Activated CD4-positive, alpha-beta T cell treated with anti-CD3 and anti-CD28 coated beads, Interleukin-2, amount 10 ng/mL, durations not matched to agents 7 days and 5 days (primary cell): ENCODE results near the gene DENND11. TPM values are rescaled to one million over a fixed set of nuclear protein-coding genes. Genes with fewer than 3 reads are reported as not detected.
"Not testable (repeated sequence)": the region's sequence is repeated elsewhere in the genome, so short reads cannot be mapped to it uniquely, and the experiment has no call there.

Experiments used
- CTCF ChIA-PET: fragments of 350-600 bp; sonication (Branson Sonifier 250); formaldehyde crosslinking; loops from one replicate; lab custom pipeline; 2021; ENCODE audit warnings: antibody characterized with exemption; lab: Charles Lee
- POLR2A ChIA-PET: fragments of 350-600 bp; sonication (Branson Sonifier 250); formaldehyde crosslinking; loops from one replicate; lab custom pipeline; 2021; ENCODE audit warnings: antibody characterized with exemption; lab: Charles Lee
- DNase-seq: peaks from one replicate; pipeline ENCODE4 v3.0.0-alpha.2; 2020
- H3K27ac Mint-ChIP-seq: one replicate; pipeline ENCODE4 v1.8.0; 2021; ENCODE audit warnings: mild to moderate bottlenecking, moderate library complexity, mixed read lengths
- H3K27me3 Mint-ChIP-seq: one replicate; pipeline ENCODE4 v1.8.0; 2021; ENCODE audit warnings: mixed read lengths
- H3K36me3 Mint-ChIP-seq: one replicate; pipeline ENCODE4 v1.8.0; 2021; ENCODE audit warnings: low read depth, mixed read lengths
- H3K4me1 Mint-ChIP-seq: one replicate; pipeline ENCODE4 v1.8.0; 2021; ENCODE audit warnings: mixed read lengths
- H3K4me3 Mint-ChIP-seq: one replicate; pipeline ENCODE4 v1.8.0; 2021; ENCODE audit warnings: mild to moderate bottlenecking, moderate library complexity, mixed read lengths
- H3K9me3 Mint-ChIP-seq: one replicate; pipeline ENCODE4 v1.8.0; 2021; ENCODE audit warnings: mixed read lengths
- total RNA-seq, 2 experiments: library from RNA; stranded (reverse); gene quantifications; one replicate each; pipeline ENCODE4 v1.2.3, GENCODE V29; 2021

The DENND11 gene
- total RNA-seq, 2 experiments from 2014 or later = 24.0 to 28.9 TPM

GRCh38 chr7:141691961-141692360 is 10.0 kb downstream of the DENND11 start:
- Mint-ChIP-seq H3K4me3 (no peak overlapping the region), H3K27ac (no peak overlapping the region), H3K36me3 (peaks cover 3% of the 10 kb centered on the region), H3K4me1 (peaks cover 3% of the 10 kb centered on the region), H3K9me3 (no peaks in the 10 kb centered on the region), H3K27me3 (no peaks in the 10 kb centered on the region)
- POLR2A ChIA-PET = no interaction called here
- CTCF ChIA-PET = interaction anchor here (1.1 kb wide), 1 partner anchor 9 kb away, joined by 4 read pairs; no protein-coding TSS in a partner anchor
- no peak for DNase-seq

- peaks cover 5% of the 10 kb centered on the region for H3K36me3 Mint-ChIP-seq
- H3K9me3 Mint-ChIP-seq = no peaks in the 10 kb centered on the region
- no peak overlapping the region for H3K4me3 Mint-ChIP-seq
- POLR2A ChIA-PET = no interaction called here
- CTCF ChIA-PET = interaction anchor here (1.1 kb wide), 1 partner anchor 10 kb away, joined by 4 read pairs; no protein-coding TSS in a partner anchor
- peaks cover 5% of the 10 kb centered on the region for H3K4me1 Mint-ChIP-seq
- no peaks in the 10 kb centered on the region for H3K27me3 Mint-ChIP-seq
- no peak overlapping the region for H3K27ac Mint-ChIP-seq
- DNase-seq = no peak
Measured at GRCh38 chr7:141691540-141691939, 10.4 kb downstream of the DENND11 start.

GRCh38 chr7:141689072-141689825 is 12.7 kb downstream of the DENND11 start:
- H3K4me1 Mint-ChIP-seq, DNase-seq, H3K4me3 Mint-ChIP-seq, POLR2A ChIA-PET, H3K27ac Mint-ChIP-seq, H3K9me3 Mint-ChIP-seq, H3K27me3 Mint-ChIP-seq: not testable (repeated sequence)
- H3K36me3 Mint-ChIP-seq = peaks cover 11% of the 10 kb centered on the region
- CTCF ChIA-PET = interaction anchor here (0.8 to 0.9 kb wide), 2 partner anchors 12 to 25 kb away, joined by 3 read pairs; no protein-coding TSS in a partner anchor

- CTCF ChIA-PET = interaction anchor here (0.6 to 1.5 kb wide), 4 partner anchors 13 to 50 kb away, joined by 3 read pairs; partner anchors contain the start of gene SSBP1
- H3K36me3 Mint-ChIP-seq = peaks cover 14% of the 10 kb centered on the region
Measured at GRCh38 chr7:141688043-141688442, 13.9 kb downstream of the DENND11 start.

GRCh38 chr7:141686670-141687069 is 15.3 kb downstream of the DENND11 start:
- no peak overlapping the region for H3K4me3 Mint-ChIP-seq
- no peak for DNase-seq
- POLR2A ChIA-PET = no interaction called here
- no peaks in the 10 kb centered on the region for H3K9me3 Mint-ChIP-seq
- CTCF ChIA-PET = interaction anchor here (0.7 to 2.1 kb wide), 3 partner anchors 13 to 137 kb away, joined by 3 to 8 read pairs (median 4); no protein-coding TSS in a partner anchor
- H3K36me3 Mint-ChIP-seq = peaks cover 23% of the 10 kb centered on the region
- no peaks in the 10 kb centered on the region for H3K27me3 Mint-ChIP-seq
- no peak overlapping the region for H3K27ac Mint-ChIP-seq
- H3K4me1 Mint-ChIP-seq = peaks cover 8% of the 10 kb centered on the region

More at GRCh38 chr7:141688043-141688442, 13.9 kb downstream of the DENND11 start:
- Mint-ChIP-seq H3K9me3 (no peaks in the 10 kb centered on the region), H3K4me1 (peaks cover 8% of the 10 kb centered on the region), H3K27ac (no peak overlapping the region), H3K27me3 (no peaks in the 10 kb centered on the region), H3K4me3 (no peak overlapping the region)
- POLR2A ChIA-PET = no interaction called here
- no peak for DNase-seq

- H3K9me3 Mint-ChIP-seq = no peaks in the 10 kb centered on the region
- no peak overlapping the region for H3K4me3 Mint-ChIP-seq
- no peaks in the 10 kb centered on the region for H3K27me3 Mint-ChIP-seq
- DNase-seq = no peak
- peaks cover 8% of the 10 kb centered on the region for H3K4me1 Mint-ChIP-seq
- ChIA-PET POLR2A (no interaction called here), CTCF (interaction anchor here (0.9 to 2.1 kb wide), 3 partner anchors 14 to 52 kb away, joined by 4 to 8 read pairs (median 4); partner anchors contain the start of gene SSBP1)
- H3K36me3 Mint-ChIP-seq = peaks cover 29% of the 10 kb centered on the region
- no peak overlapping the region for H3K27ac Mint-ChIP-seq
Measured at GRCh38 chr7:141686074-141686473, 15.9 kb downstream of the DENND11 start.

- CTCF ChIA-PET = interaction anchor here (0.6 to 2.1 kb wide), 4 partner anchors 30 to 53 kb away, joined by 3 to 8 read pairs (median 4); partner anchors contain the start of gene SSBP1
- no peak overlapping the region for H3K4me3 Mint-ChIP-seq
- no peak for DNase-seq
- no peaks in the 10 kb centered on the region for H3K27me3 Mint-ChIP-seq
- POLR2A ChIA-PET = no interaction called here
- H3K9me3 Mint-ChIP-seq = no peaks in the 10 kb centered on the region
- H3K4me1 Mint-ChIP-seq = peaks cover 8% of the 10 kb centered on the region
- H3K36me3 Mint-ChIP-seq = peaks cover 33% of the 10 kb centered on the region
- H3K27ac Mint-ChIP-seq = no peak overlapping the region
Measured at GRCh38 chr7:141685285-141686023, 16.5 kb downstream of the DENND11 start.

GRCh38 chr7:141679014-141679413 is 23.0 kb downstream of the DENND11 start:
- Mint-ChIP-seq H3K4me1 (peaks cover 27% of the 10 kb centered on the region), H3K4me3 (no peak overlapping the region), H3K9me3 (no peaks in the 10 kb centered on the region), H3K27me3 (no peaks in the 10 kb centered on the region), H3K36me3 (peaks cover 29% of the 10 kb centered on the region), H3K27ac (no peak overlapping the region)
- CTCF ChIA-PET = interaction anchor here (0.7 to 3.7 kb wide), 4 partner anchors 25 to 107 kb away, joined by 4 to 12 read pairs (median 5); partner anchors contain the start of genes SSBP1 and WEE2
- DNase-seq = no peak
- POLR2A ChIA-PET = no interaction called here

GRCh38 chr7:141676618-141677017 is 25.3 kb downstream of the DENND11 start:
- no peaks in the 10 kb centered on the region for H3K27me3 Mint-ChIP-seq
- H3K9me3 Mint-ChIP-seq = no peaks in the 10 kb centered on the region
- no peak overlapping the region for H3K4me3 Mint-ChIP-seq
- no peak for DNase-seq
- H3K36me3 Mint-ChIP-seq = peaks cover 28% of the 10 kb centered on the region
- ChIA-PET CTCF (no interaction called here), POLR2A (no interaction called here)
- H3K4me1 Mint-ChIP-seq = peaks cover 27% of the 10 kb centered on the region
- H3K27ac Mint-ChIP-seq = no peak overlapping the region

- H3K36me3 Mint-ChIP-seq = peaks cover 26% of the 10 kb centered on the region
- no peak overlapping the region for H3K27ac Mint-ChIP-seq
- H3K27me3 Mint-ChIP-seq = no peaks in the 10 kb centered on the region
- H3K4me1 Mint-ChIP-seq = peaks cover 27% of the 10 kb centered on the region
- DNase-seq = no peak
- no peak overlapping the region for H3K4me3 Mint-ChIP-seq
- no peaks in the 10 kb centered on the region for H3K9me3 Mint-ChIP-seq
- POLR2A ChIA-PET = no interaction called here
- CTCF ChIA-PET = interaction anchor here (0.7 to 1.2 kb wide), 3 partner anchors 12 to 21 kb away, joined by 3 to 7 read pairs (median 3); no protein-coding TSS in a partner anchor
Measured at GRCh38 chr7:141675436-141676215, 26.3 kb downstream of the DENND11 start.

GRCh38 chr7:141674702-141675101 is 27.3 kb downstream of the DENND11 start:
- CTCF ChIA-PET = interaction anchor here (1.2 kb wide), 1 partner anchor 13 kb away, joined by 3 read pairs; no protein-coding TSS in a partner anchor
- Mint-ChIP-seq H3K27ac (no peak overlapping the region), H3K4me1 (peaks cover 24% of the 10 kb centered on the region)

GRCh38 chr7:141674171-141674671 is 27.7 kb downstream of the DENND11 start:
- no peak for DNase-seq
- CTCF ChIA-PET = no interaction called here
- Mint-ChIP-seq H3K27me3 (no peaks in the 10 kb centered on the region), H3K9me3 (no peaks in the 10 kb centered on the region), H3K27ac (peak overlapping the region; percentile 5), H3K4me1 (peaks cover 23% of the 10 kb centered on the region), H3K36me3 (peaks cover 19% of the 10 kb centered on the region), H3K4me3 (no peak overlapping the region)
- POLR2A ChIA-PET = no interaction called here

More at GRCh38 chr7:141674702-141675101, 27.3 kb downstream of the DENND11 start:
- POLR2A ChIA-PET = no interaction called here
- H3K36me3 Mint-ChIP-seq = peaks cover 19% of the 10 kb centered on the region
- DNase-seq = no peak
- H3K9me3 Mint-ChIP-seq = no peaks in the 10 kb centered on the region
- H3K27me3 Mint-ChIP-seq = no peaks in the 10 kb centered on the region
- H3K4me3 Mint-ChIP-seq = no peak overlapping the region
